ENCODE results near the gene EYS. TPM values are rescaled to one million over a fixed set of nuclear protein-coding genes. Genes with fewer than 3 reads are reported as not detected.

The EYS gene
- total RNA-seq, 1 experiment from 2014 or later, result not detected

- Histone ChIP-seq H2BK120ac (ENCODE audit: low read depth, low read length, poor library complexity, severe bottlenecking) (no peak overlapping the region), H4K91ac (ENCODE audit: insufficient read length, low read depth, low read length) (no peak overlapping the region), H3K23ac (ENCODE audit: insufficient read length, low read depth, low read length) (no peak overlapping the region), H3T11ph (ENCODE audit: low read length) (no peak overlapping the region), H3K27ac (ENCODE audit: insufficient read length, low read depth, low read length) (no peak overlapping the region), H3K79me2 (ENCODE audit: insufficient read depth, low read length) (no peaks in the 10 kb centered on the region), H4K8ac (replicated peaks; ENCODE audit: insufficient read length, low read depth, low read length) (no peak overlapping the region), H3K18ac (ENCODE audit: insufficient read length, low read depth, low read length) (no peak overlapping the region), H2AFZ (ENCODE audit: low read length) (no peak overlapping the region), H3K4ac (ENCODE audit: low read depth, low read length) (no peak overlapping the region), H3K27me3 (ENCODE audit: insufficient read depth, low read length) (no peaks in the 10 kb centered on the region), H3K4me2 (ENCODE audit: insufficient read depth, insufficient read length, low read length) (no peak overlapping the region), H2BK5ac (ENCODE audit: insufficient read length, low read length) (no peak overlapping the region), H2BK20ac (ENCODE audit: low read depth, low read length, poor library complexity, severe bottlenecking) (no peak overlapping the region), H3K56ac (ENCODE audit: insufficient read length, low read depth, low read length) (no peak overlapping the region), H4K5ac (ENCODE audit: insufficient read length, low read depth, low read length) (no peak overlapping the region), H3K23me2 (ENCODE audit: insufficient read length, low read depth, low read length, poor library complexity, severe bottlenecking) (no peaks in the 10 kb centered on the region), H3K9me3 (ENCODE audit: control insufficient read depth, low read depth, low read length) (no peaks in the 10 kb centered on the region), H2AK5ac (ENCODE audit: insufficient read length, low read length) (no peak overlapping the region), H3K9ac (ENCODE audit: extremely low read depth, insufficient read length, low read length) (no peak overlapping the region), H4K20me1 (ENCODE audit: control insufficient read depth, insufficient read depth, insufficient read length) (no peaks in the 10 kb centered on the region), H3K14ac (ENCODE audit: insufficient read depth, low read length) (no peak overlapping the region), H3K79me1 (ENCODE audit: insufficient read depth, low read depth, low read length, poor library complexity, severe bottlenecking) (no peaks in the 10 kb centered on the region), H3K4me1 (ENCODE audit: insufficient read depth, low read length) (no peaks in the 10 kb centered on the region), H2BK12ac (ENCODE audit: insufficient read length, low read depth, low read length) (no peak overlapping the region), H2BK15ac (ENCODE audit: low read depth, low read length) (no peak overlapping the region)
- Mint-ChIP-seq H3K9me3 (no peaks in the 10 kb centered on the region), H3K4me1 (no peaks in the 10 kb centered on the region), H3K36me3 (ENCODE audit: insufficient read depth in 1 of 3, low read depth in 3 of 3) (no peaks in the 10 kb centered on the region), H3K4me3 (no peak overlapping the region), H3K27me3 (ENCODE audit: low read depth) (no peaks in the 10 kb centered on the region), H3K27ac (no peak overlapping the region)
- no peak for DNase-seq
- no peak for TF ChIP-seq CTCF (conservative IDR thresholded peaks at IDR 0.05)
Observed at GRCh38 chr6:65059568-65059967, 647.5 kb downstream of the EYS start.
